IMR-90 (cell line): ENCODE measurements around the gene PLCG2. TPM values are rescaled to one million over a fixed set of nuclear protein-coding genes. Genes with fewer than 3 reads are reported as not detected.

Experiments used
- ATAC-seq: fragments of 200-7000 bp; cut with Tn5 transposase; 2 replicates; pipeline ENCODE4 v1.9.1; 2020; ENCODE audit warnings: low read depth, mild to moderate bottlenecking, moderate library complexity
- BruUV-seq: library from RNA; stranded (reverse); fragments of 400-500 nt; replicated peaks from 2 replicates; lab custom pipeline; 2021; lab: Mats Ljungman, UMichigan
- CTCF ChIA-PET: fragments of 300-600 bp; formaldehyde crosslinking; extraction: SDS; loops from one replicate; lab custom pipeline; 2021; ENCODE audit warnings: antibody characterized with exemption; lab: Yijun Ruan, JAX
- POLR2A ChIA-PET: fragments of 300-600 bp; sonication (Branson Sonifier 250); formaldehyde crosslinking; loops from one replicate; lab custom pipeline; 2022; ENCODE audit warnings: antibody characterized with exemption; ENCODE audit not compliant: unreplicated experiment; lab: Charles Lee
- DNase-seq: peaks from one replicate; pipeline ENCODE4 v3.0.0; 2013
- H2AFZ ChIP-seq: replicated peaks from 2 replicates; pipeline ENCODE3; 2013; ENCODE audit warnings: low read length, mild to moderate bottlenecking; ENCODE audit not compliant: poor library complexity
- H2AK5ac ChIP-seq: 2 replicates; pipeline ENCODE4 v1.6.1; 2013; ENCODE audit warnings: low read depth, low read length, inconsistent platforms
- H2AK9ac ChIP-seq: replicated peaks from 2 replicates; pipeline ENCODE3; 2013; ENCODE audit warnings: mild to moderate bottlenecking, low read depth, low read length, moderate library complexity; ENCODE audit not compliant: poor library complexity
- H2BK120ac ChIP-seq: 2 replicates; pipeline ENCODE4 v1.6.1; 2013; ENCODE audit warnings: low read depth, low read length, inconsistent platforms
- H2BK15ac ChIP-seq: 3 replicates; pipeline ENCODE4 v1.6.1; 2013; ENCODE audit warnings: low read depth, low read length, inconsistent platforms
- H2BK20ac ChIP-seq: 2 replicates; pipeline ENCODE4 v1.6.1; 2013; ENCODE audit warnings: low read depth, mild to moderate bottlenecking, inconsistent platforms, low read length, moderate library complexity
- H2BK5ac ChIP-seq: 2 replicates; pipeline ENCODE4 v1.6.1; 2013; ENCODE audit warnings: mild to moderate bottlenecking, low read depth, low read length, inconsistent platforms; ENCODE audit not compliant: poor library complexity, severe bottlenecking
- H3K14ac ChIP-seq: replicated peaks from 2 replicates; pipeline ENCODE4 v1.6.1; 2013; ENCODE audit warnings: low read depth, low read length, inconsistent platforms
- H3K18ac ChIP-seq: 2 replicates; pipeline ENCODE4 v1.6.1; 2013; ENCODE audit warnings: low read depth, low read length, control low read depth
- H3K23ac ChIP-seq: 2 replicates; pipeline ENCODE4 v1.6.1; 2013; ENCODE audit warnings: low read depth, low read length, inconsistent platforms
- H3K27ac ChIP-seq: 2 replicates; pipeline ENCODE4 v1.5.1; 2013; ENCODE audit warnings: mild to moderate bottlenecking, control low read depth, low read length; ENCODE audit not compliant: insufficient read depth
- H3K27me3 ChIP-seq: 2 replicates; pipeline ENCODE4 v1.6.1; 2013; ENCODE audit warnings: low read length; ENCODE audit not compliant: control insufficient read depth, insufficient read depth
- H3K36me3 ChIP-seq: 2 replicates; pipeline ENCODE4 v1.6.1; 2013; ENCODE audit warnings: low read length, mixed read lengths; ENCODE audit not compliant: control insufficient read depth, insufficient read depth
- H3K4ac ChIP-seq: 2 replicates; pipeline ENCODE4 v1.6.1; 2013; ENCODE audit warnings: low read depth, low read length, inconsistent platforms
- H3K4me1 ChIP-seq: 2 replicates; pipeline ENCODE4 v1.6.1; 2013; ENCODE audit warnings: low read length, mixed read lengths; ENCODE audit not compliant: control insufficient read depth, insufficient read depth
- H3K4me2 ChIP-seq: 2 replicates; pipeline ENCODE4 v1.6.1; 2013; ENCODE audit warnings: low read depth, mild to moderate bottlenecking, control low read depth, low read length, moderate library complexity
- H3K4me3 ChIP-seq: 2 replicates; pipeline ENCODE4 v1.5.1; 2013; ENCODE audit warnings: low read depth, mild to moderate bottlenecking, control low read depth, low read length, moderate library complexity; ENCODE audit not compliant: insufficient read depth
- H3K56ac ChIP-seq: 2 replicates; pipeline ENCODE4 v1.6.1; 2013; ENCODE audit warnings: low read length, inconsistent platforms; ENCODE audit not compliant: insufficient read depth; ENCODE audit errors: extremely low read depth
- H3K79me1 ChIP-seq, 2 experiments: 2 replicates each; pipeline ENCODE4 v1.6.1; 2013; ENCODE audit warnings: low read length in 2 of 2, inconsistent platforms in 1 of 2, low read depth in 1 of 2
- H3K9ac ChIP-seq: 2 replicates; pipeline ENCODE4 v1.6.1; 2013; ENCODE audit warnings: low read depth, low read length, control low read depth
- H3K9me1 ChIP-seq: 2 replicates; pipeline ENCODE4 v1.6.1; 2013; ENCODE audit warnings: low read length, inconsistent platforms; ENCODE audit not compliant: insufficient read depth
- H3K9me3 ChIP-seq: 2 replicates; pipeline ENCODE4 v1.6.1; 2013; ENCODE audit warnings: low read length; ENCODE audit not compliant: control insufficient read depth, insufficient read depth
- H4K20me1 ChIP-seq: 2 replicates; pipeline ENCODE4 v1.6.1; 2013; ENCODE audit warnings: low read length, inconsistent platforms; ENCODE audit not compliant: insufficient read depth
- H4K5ac ChIP-seq: 2 replicates; pipeline ENCODE4 v1.6.1; 2013; ENCODE audit warnings: mild to moderate bottlenecking, low read depth, low read length, control low read depth
- H4K8ac ChIP-seq, 2 experiments: 2 replicates each; pipeline ENCODE4 v1.6.1; 2013; ENCODE audit warnings: low read depth in 2 of 2, low read length in 2 of 2, control low read depth in 1 of 2, inconsistent platforms in 1 of 2
- H4K91ac ChIP-seq: 2 replicates; pipeline ENCODE4 v1.6.1; 2013; ENCODE audit warnings: low read depth, low read length, inconsistent platforms; ENCODE audit not compliant: insufficient read depth
- BHLHE40 ChIP-seq: fragments of 150-350 bp; IDR thresholded peaks from 2 replicates; pipeline ENCODE4 v1.6.1; 2016; ENCODE audit warnings: mild to moderate bottlenecking, low read depth, low read length
- MAZ ChIP-seq: IDR thresholded peaks from 2 replicates; pipeline ENCODE4 v1.6.1; 2012; ENCODE audit warnings: low read depth, mild to moderate bottlenecking, low read length, improper control_type of control experiment, moderate library complexity, borderline replicate concordance
- MXI1 ChIP-seq: IDR thresholded peaks from 2 replicates; pipeline ENCODE4 v1.6.1; 2012; ENCODE audit warnings: low read depth, mild to moderate bottlenecking, low read length, moderate library complexity, borderline replicate concordance
- NFE2L2 ChIP-seq: fragments of 150-350 bp; IDR thresholded peaks from 2 replicates; pipeline ENCODE4 v1.6.1; 2016; ENCODE audit warnings: low read depth, mild to moderate bottlenecking, low read length
- POLR2A ChIP-seq: IDR thresholded peaks from 2 replicates; pipeline ENCODE4 v1.6.1; 2012; ENCODE audit warnings: mild to moderate bottlenecking, low read depth, low read length
- RAD21 ChIP-seq: IDR thresholded peaks from 2 replicates; pipeline ENCODE4 v1.6.1; 2012; ENCODE audit warnings: low read length, improper control_type of control experiment
- RFX5 ChIP-seq: IDR thresholded peaks from 2 replicates; pipeline ENCODE4 v1.8.0; 2012; ENCODE audit warnings: low read depth, mild to moderate bottlenecking, low read length, moderate library complexity
- SMC3 ChIP-seq: fragments of 150-350 bp; IDR thresholded peaks from 2 replicates; pipeline ENCODE4 v1.6.1; 2016; ENCODE audit warnings: low read depth, mild to moderate bottlenecking, antibody characterized with exemption, low read length, moderate library complexity
- WGBS, 2 experiments: methylation state at CpG; one replicate each; pipeline versions ENCODE4 v1.1.5 to v1.1.7; 2013; ENCODE audit warnings: missing lambda C conversion rate in 2 of 2; ENCODE audit not compliant: insufficient read length in 1 of 2; ENCODE audit errors: extremely low coverage in 2 of 2; 5-methylcytosine and 5-hydroxymethylcytosine counted together
- dilution Hi-C: fragments of 300-500 bp; cut with HindIII; formaldehyde crosslinking; loops from one replicate; pipeline ENCODE4 v1.14.3; 2018; ENCODE audit warnings: low sequenced_read_pairs; ENCODE audit not compliant: unreplicated experiment
- in situ Hi-C: fragments of 300-500 bp; cut with MboI; formaldehyde crosslinking; loops from 3 replicates; pipeline ENCODE4 v1.14.3; 2019; ENCODE audit warnings: low sequenced_read_pairs, inconsistent platforms, mixed read lengths
- intact Hi-C: fragments of 100-400 bp; cut with micrococcal nuclease; formaldehyde crosslinking; loops from 2 replicates; pipeline ENCODE4 v1.10.0; 2022
- polyA plus RNA-seq, 3 experiments: library from polyadenylated mRNA; depleted of rRNA; stranded (reverse); fragments of >200 nt; gene quantifications; 2 replicates each; pipeline ENCODE4 v1.2.3, GENCODE V29; 2012; ENCODE audit warnings: low replicate concordance in 1 of 3
- total RNA-seq: library from RNA; depleted of rRNA; stranded (reverse); fragments of >200 nt; gene quantifications from 2 replicates; pipeline ENCODE4 v1.2.3, GENCODE V29; 2012
- TF ChIP-seq, protein P1 (sequence below): fragments of 150-350 bp; IDR thresholded peaks from 2 replicates; pipeline ENCODE4 v1.6.1; 2016; ENCODE audit warnings: low read depth, mild to moderate bottlenecking, low read length, moderate library complexity, borderline replicate concordance
- TF ChIP-seq, protein P2 (sequence below): fragments of 150-350 bp; IDR thresholded peaks from 2 replicates; pipeline ENCODE4 v1.6.1; 2017; ENCODE audit warnings: mild to moderate bottlenecking, antibody characterized with exemption, low read length, low read depth

Gene PLCG2
- total and polyA plus RNA-seq, 2 of the 4 experiments (the other 2 are of a cell fraction), result 0.14 to 0.18 TPM

DNA sequence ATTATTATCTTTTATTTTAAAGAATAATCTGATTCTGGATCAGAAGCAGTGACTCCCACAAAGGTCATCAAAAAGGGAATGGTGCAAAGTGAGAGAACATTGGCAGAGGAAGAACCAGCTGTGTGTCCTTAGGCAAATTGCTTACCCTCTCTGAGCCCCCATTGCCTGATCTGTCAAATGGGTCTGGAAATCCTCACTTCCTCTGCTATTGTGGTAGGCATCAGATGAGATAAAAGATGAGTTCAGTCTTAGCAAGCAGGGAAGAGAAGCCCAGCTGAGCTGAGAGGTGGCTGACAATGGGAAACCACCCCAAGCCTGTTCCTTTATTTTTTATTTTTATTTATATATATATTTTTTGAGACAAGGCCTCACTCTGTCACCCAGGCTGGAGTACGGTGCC is 24.2 kb upstream of the PLCG2 start:
- no peak overlapping the region for H2BK15ac ChIP-seq
- WGBS, 2 experiments, result no CpG with 5 or more reads among the region's 1 CpG
- H3K4me3 ChIP-seq, result no peak overlapping the region
- no peak for TF ChIP-seq MAZ
- TF ChIP-seq BHLHE40, result no peak
- no peak for TF ChIP-seq NFE2L2
- no peak for TF ChIP-seq SMC3
- TF ChIP-seq, protein P1, sequence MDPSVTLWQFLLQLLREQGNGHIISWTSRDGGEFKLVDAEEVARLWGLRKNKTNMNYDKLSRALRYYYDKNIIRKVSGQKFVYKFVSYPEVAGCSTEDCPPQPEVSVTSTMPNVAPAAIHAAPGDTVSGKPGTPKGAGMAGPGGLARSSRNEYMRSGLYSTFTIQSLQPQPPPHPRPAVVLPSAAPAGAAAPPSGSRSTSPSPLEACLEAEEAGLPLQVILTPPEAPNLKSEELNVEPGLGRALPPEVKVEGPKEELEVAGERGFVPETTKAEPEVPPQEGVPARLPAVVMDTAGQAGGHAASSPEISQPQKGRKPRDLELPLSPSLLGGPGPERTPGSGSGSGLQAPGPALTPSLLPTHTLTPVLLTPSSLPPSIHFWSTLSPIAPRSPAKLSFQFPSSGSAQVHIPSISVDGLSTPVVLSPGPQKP, result no peak
- TF ChIP-seq, protein P2, sequence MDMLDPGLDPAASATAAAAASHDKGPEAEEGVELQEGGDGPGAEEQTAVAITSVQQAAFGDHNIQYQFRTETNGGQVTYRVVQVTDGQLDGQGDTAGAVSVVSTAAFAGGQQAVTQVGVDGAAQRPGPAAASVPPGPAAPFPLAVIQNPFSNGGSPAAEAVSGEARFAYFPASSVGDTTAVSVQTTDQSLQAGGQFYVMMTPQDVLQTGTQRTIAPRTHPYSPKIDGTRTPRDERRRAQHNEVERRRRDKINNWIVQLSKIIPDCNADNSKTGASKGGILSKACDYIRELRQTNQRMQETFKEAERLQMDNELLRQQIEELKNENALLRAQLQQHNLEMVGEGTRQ, result no peak
- TF ChIP-seq RFX5, result no peak
- TF ChIP-seq POLR2A, result no peak
- TF ChIP-seq MXI1, result no peak
- TF ChIP-seq RAD21, result no peak
- no peak overlapping the region for H3K4me2 ChIP-seq
- no peaks in the 10 kb centered on the region for H3K4me1 ChIP-seq
- H3K79me1 ChIP-seq, result no peaks in the 10 kb centered on the region
- H2AK5ac ChIP-seq, result no peak overlapping the region
- H2BK120ac ChIP-seq, result no peak overlapping the region
- no peaks in the 10 kb centered on the region for H3K9me3 ChIP-seq
- H4K20me1 ChIP-seq, result no peaks in the 10 kb centered on the region
- no peak overlapping the region for H4K8ac ChIP-seq
- H3K4ac ChIP-seq, result no peak overlapping the region
- H3K23ac ChIP-seq, result no peak overlapping the region
- no peaks in the 10 kb centered on the region for H3K36me3 ChIP-seq
- no peak overlapping the region for H2BK5ac ChIP-seq
- H4K91ac ChIP-seq, result no peak overlapping the region
- dilution Hi-C loops, result no loop called here
- H3K14ac ChIP-seq, result no peak overlapping the region
- intact Hi-C loops, result no loop called here
- no peak overlapping the region for H3K56ac ChIP-seq
- ATAC-seq (no peak), DNase-seq (no peak)
- no TSS peak for BruUV-seq
- H2BK20ac ChIP-seq, result no peak overlapping the region
- H3K9ac ChIP-seq, result no peak overlapping the region
- ChIA-PET POLR2A (no interaction called here), CTCF (no interaction called here)
- no peak overlapping the region for H2AFZ ChIP-seq
- H2AK9ac ChIP-seq, result no peak overlapping the region
- H3K9me1 ChIP-seq, result no peaks in the 10 kb centered on the region
- no peak overlapping the region for H4K5ac ChIP-seq
- H3K27me3 ChIP-seq, result no peaks in the 10 kb centered on the region; the same call in 1 of the 2 replicates
- H3K27ac ChIP-seq, result no peak overlapping the region
- in situ Hi-C loops, result no loop called here
- H3K18ac ChIP-seq, result no peak overlapping the region
